HepG2 (cell line): ENCODE measurements around the gene OR1I1. TPM values are rescaled to one million over a fixed set of nuclear protein-coding genes. Genes with fewer than 3 reads are reported as not detected.

Source experiments
- AHDC1 ChIP-seq: sonication (generic); formaldehyde crosslinking; IDR thresholded peaks from 2 replicates; pipeline ENCODE4 v1.5.1; 2020; ENCODE audit warnings: mild to moderate bottlenecking, missing genetic modification reagents, borderline replicate concordance
- BRF2 ChIP-seq: sonication (generic); formaldehyde crosslinking; IDR thresholded peaks from 2 replicates; pipeline ENCODE4 v1.8.1; 2022; ENCODE audit warnings: mild to moderate bottlenecking, missing genetic modification reagents
- CHD2 ChIP-seq: IDR thresholded peaks from 2 replicates; pipeline ENCODE4 v1.6.1; 2011; ENCODE audit warnings: low read depth, low read length, improper control_type of control experiment
- HDAC1 ChIP-seq: sonication (generic); formaldehyde crosslinking; IDR thresholded peaks from 2 replicates; pipeline ENCODE4 v1.5.1; 2020; ENCODE audit warnings: mild to moderate bottlenecking, missing genetic modification reagents
- HOXD1 ChIP-seq: sonication (generic); formaldehyde crosslinking; IDR thresholded peaks from 2 replicates; pipeline ENCODE4 v1.5.0; 2020; ENCODE audit warnings: missing genetic modification reagents
- IRF2 ChIP-seq: IDR thresholded peaks from 2 replicates; pipeline ENCODE4 v1.6.1; 2018; ENCODE audit warnings: missing genetic modification reagents, missing compliant biosample characterization
- LRRFIP1 ChIP-seq: sonication (generic); formaldehyde crosslinking; conservative IDR thresholded peaks from 2 replicates; pipeline ENCODE4 v1.4.0; 2020; ENCODE audit warnings: missing genetic modification reagents
- MYPOP ChIP-seq: sonication (generic); formaldehyde crosslinking; IDR thresholded peaks from 2 replicates; pipeline ENCODE4 v1.8.1; 2023; ENCODE audit warnings: mild to moderate bottlenecking, moderate library complexity, missing genetic modification reagents
- ZNF232 ChIP-seq: sonication (generic); formaldehyde crosslinking; IDR thresholded peaks from 2 replicates; pipeline ENCODE4 v1.4.0; 2020; ENCODE audit warnings: missing genetic modification reagents, borderline replicate concordance
- ZNF260 ChIP-seq: sonication (generic); formaldehyde crosslinking; IDR thresholded peaks from 2 replicates; pipeline ENCODE4 v1.4.0; 2020; ENCODE audit warnings: missing genetic modification reagents, low read depth, mild to moderate bottlenecking, borderline replicate concordance
- ZNF598 ChIP-seq: sonication (generic); formaldehyde crosslinking; IDR thresholded peaks from 2 replicates; pipeline ENCODE4 v1.5.1; 2020; ENCODE audit warnings: mild to moderate bottlenecking, missing genetic modification reagents, borderline replicate concordance
- ZNF784 ChIP-seq: sonication (generic); formaldehyde crosslinking; IDR thresholded peaks from 2 replicates; pipeline ENCODE4 v1.5.1; 2020; ENCODE audit warnings: missing genetic modification reagents, mild to moderate bottlenecking, borderline replicate concordance
- ZNF878 ChIP-seq: sonication (generic); formaldehyde crosslinking; IDR thresholded peaks from 2 replicates; pipeline ENCODE4 v1.8.1; 2023; ENCODE audit warnings: mild to moderate bottlenecking, missing genetic modification reagents, moderate library complexity
- polyA plus RNA-seq, 8 experiments: library from polyadenylated mRNA; depleted of rRNA in 3 of 8; stranded (reverse) in 7 of 8; unstranded in 1 of 8; fragments of >200 nt; fragmentation: Illumina TruSeq in 4 of 8; extraction: Trizol in 4 of 8; gene quantifications; 2 replicates each; pipeline versions ENCODE4 v1.2.1 to v1.2.3, GENCODE V29; 2011 to 2016; ENCODE audit warnings: low read depth in 4 of 8, missing spikeins in 1 of 8, mixed read lengths in 1 of 8; ENCODE audit not compliant: insufficient read depth in 1 of 8
- total RNA-seq, 5 experiments: library from RNA; depleted of rRNA; stranded (reverse); fragments of >200 nt; fragmentation: Illumina TruSeq; extraction: Trizol; gene quantifications; 2 replicates each; pipeline ENCODE4 v1.2.3, GENCODE V29; 2016; ENCODE audit warnings: low read depth in 1 of 5

The OR1I1 gene
- total and polyA plus RNA-seq, 2 of the 13 experiments (the other 11 are each of a cell fraction or from before 2014, with no cell fraction given), result not detected

- TF ChIP-seq ZNF260 (CRISPR knock-in tag), result no peak
- TF ChIP-seq CHD2, result peak; percentile 68; the same call in 1 of the 2 replicates
- TF ChIP-seq BRF2 (CRISPR knock-in tag), result no peak
- TF ChIP-seq IRF2, result peak; percentile 72; the same call in 1 of the 2 replicates
- peak; percentile 70 for TF ChIP-seq MYPOP (CRISPR knock-in tag)
- TF ChIP-seq ZNF598, result no peak
- TF ChIP-seq HOXD1 (CRISPR knock-in tag), result peak; percentile 79
- peak; percentile 87; the same call in 1 of the 2 replicates for TF ChIP-seq ZNF232 (CRISPR knock-in tag)
- TF ChIP-seq LRRFIP1 (CRISPR knock-in tag), result 0 out of 2 replicates have a peak, but pooled peaks have one; percentile 18
- peak; percentile 73; the same call in 1 of the 2 replicates for TF ChIP-seq ZNF784
- TF ChIP-seq AHDC1, result peak; percentile 81; the same call in 1 of the 2 replicates
- peak; percentile 71; the same call in 1 of the 2 replicates for TF ChIP-seq ZNF878 (CRISPR knock-in tag)
- peak; percentile 80 for TF ChIP-seq HDAC1 (CRISPR knock-in tag)
These were observed 43.4 kb downstream of the OR1I1 start (continued) for GRCh38 chr19:15125232-15126067.
